Activated naive CD4-positive, alpha-beta T cell treated with anti-CD3 and anti-CD28 coated beads, Interleukin-2, amount 10 ng/mL, durations not matched to agents 7 days and 5 days (primary cell): ENCODE measurements around the gene NMRK1.

Experiments
- CTCF ChIA-PET: fragments of 350-600 bp; sonication (Branson Sonifier 250); formaldehyde crosslinking; loops from one replicate; lab custom pipeline; 2021; ENCODE audit warnings: antibody characterized with exemption; lab: Charles Lee
- DNase-seq: peaks from one replicate; pipeline ENCODE4 v3.0.0-alpha.2; 2020
- H3K27ac Mint-ChIP-seq: one replicate; pipeline ENCODE4 v1.8.0; 2021; ENCODE audit warnings: mild to moderate bottlenecking, moderate library complexity, mixed read lengths
- H3K27me3 Mint-ChIP-seq: one replicate; pipeline ENCODE4 v1.8.0; 2021; ENCODE audit warnings: mild to moderate bottlenecking, mixed read lengths
- H3K36me3 Mint-ChIP-seq: one replicate; pipeline ENCODE4 v1.8.0; 2021; ENCODE audit warnings: mixed read lengths
- H3K4me1 Mint-ChIP-seq: one replicate; pipeline ENCODE4 v1.8.0; 2021; ENCODE audit warnings: mixed read lengths
- H3K4me3 Mint-ChIP-seq: one replicate; pipeline ENCODE4 v1.8.0; 2021; ENCODE audit warnings: mild to moderate bottlenecking, moderate library complexity, mixed read lengths
- H3K9me3 Mint-ChIP-seq: one replicate; pipeline ENCODE4 v1.8.0; 2021; ENCODE audit warnings: mixed read lengths

The NMRK1 gene

DNA sequence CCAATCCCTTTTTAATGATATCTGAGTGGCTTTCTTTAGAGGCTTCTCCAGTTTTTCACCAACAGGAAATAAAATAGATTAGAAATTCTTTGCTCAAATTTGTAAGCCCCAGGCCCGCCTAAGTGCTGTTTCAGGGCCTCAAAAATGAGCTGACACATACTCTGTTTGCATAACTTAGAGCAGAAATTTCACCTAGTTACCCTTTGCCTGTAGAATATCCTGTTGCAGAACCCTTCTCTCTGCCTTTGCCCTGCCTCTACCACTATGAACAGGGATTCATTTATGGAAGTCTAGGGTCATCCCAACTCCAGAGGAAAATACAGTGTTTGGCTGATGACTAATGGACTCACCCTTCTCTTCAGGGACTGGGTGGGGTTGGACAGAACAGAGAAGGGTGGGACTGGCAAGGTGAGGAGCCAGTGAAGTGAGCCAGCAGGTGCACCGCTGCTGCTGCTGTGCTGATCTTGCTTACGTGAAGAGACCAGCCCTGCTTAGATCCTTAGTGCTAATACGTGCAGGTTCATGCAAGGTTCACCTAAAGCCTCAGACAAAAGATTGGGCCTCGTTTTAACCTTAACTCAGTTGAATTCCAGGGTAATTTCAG lies 23.2 kb upstream of the NMRK1 start:
- Mint-ChIP-seq H3K4me3 (no peak overlapping the region), H3K27me3 (no peaks in the 10 kb centered on the region), H3K9me3 (no peaks in the 10 kb centered on the region), H3K36me3 (peaks cover 26% of the 10 kb centered on the region), H3K27ac (no peak overlapping the region), H3K4me1 (peaks cover 23% of the 10 kb centered on the region)
- no peak for DNase-seq
- CTCF ChIA-PET, result no interaction called here

GRCh38 chr9:75109210-75109839 lies 21.4 kb upstream of the NMRK1 start:
- peaks cover 39% of the 10 kb centered on the region for H3K4me1 Mint-ChIP-seq
- no peak for DNase-seq
- CTCF ChIA-PET, result no interaction called here

DNA sequence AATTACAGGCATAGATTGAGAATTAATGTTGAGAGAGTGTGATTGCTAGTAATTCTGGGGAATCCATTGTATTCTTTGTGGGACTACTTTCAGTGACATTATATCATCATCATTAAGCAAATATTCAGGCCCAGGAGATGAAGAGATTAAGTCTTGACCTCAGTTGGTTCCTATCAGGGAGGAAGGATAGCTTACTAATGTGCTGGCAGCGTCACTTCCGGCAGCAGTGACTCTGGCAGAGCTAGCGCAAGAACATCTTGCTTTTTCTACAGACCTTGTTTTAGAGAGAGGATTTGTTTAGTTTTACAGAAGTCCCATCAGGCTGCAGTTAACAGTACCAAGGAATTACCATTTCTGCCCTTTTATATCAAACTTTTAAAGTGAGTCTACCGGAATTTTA lies 20.6 kb upstream of the NMRK1 start:
- CTCF ChIA-PET, result no interaction called here
- H3K27me3 Mint-ChIP-seq, result no peaks in the 10 kb centered on the region
- H3K36me3 Mint-ChIP-seq, result peaks cover 29% of the 10 kb centered on the region
- H3K4me1 Mint-ChIP-seq, result peaks cover 34% of the 10 kb centered on the region
- no peaks in the 10 kb centered on the region for H3K9me3 Mint-ChIP-seq
- no peak overlapping the region for H3K27ac Mint-ChIP-seq
- DNase-seq, result no peak
- H3K4me3 Mint-ChIP-seq, result no peak overlapping the region

More at GRCh38 chr9:75109210-75109839, 21.4 kb upstream of the NMRK1 start:
- H3K27ac Mint-ChIP-seq, result no peak overlapping the region
- peaks cover 33% of the 10 kb centered on the region for H3K36me3 Mint-ChIP-seq
- H3K4me3 Mint-ChIP-seq, result no peak overlapping the region
- H3K27me3 Mint-ChIP-seq, result no peaks in the 10 kb centered on the region
- no peaks in the 10 kb centered on the region for H3K9me3 Mint-ChIP-seq

DNA sequence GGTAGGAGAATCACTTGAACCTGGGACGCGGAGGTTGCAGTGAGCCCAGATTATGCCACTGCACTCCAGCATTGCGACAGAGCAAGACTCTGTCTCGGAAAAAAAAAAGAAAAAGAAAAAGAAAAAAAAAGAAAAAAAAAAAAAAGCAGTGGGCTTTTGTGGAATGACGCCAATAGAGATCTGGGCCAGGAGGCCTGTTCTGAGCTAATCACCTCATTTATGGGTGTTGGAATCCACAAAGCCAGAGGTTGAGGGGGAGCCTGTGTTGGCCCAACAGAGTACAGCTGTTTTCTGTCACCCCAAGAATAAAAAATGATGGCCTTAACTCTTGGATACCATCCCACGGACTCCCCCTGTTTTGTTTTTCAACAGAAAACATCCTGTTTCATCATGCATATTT lies 18.9 kb upstream of the NMRK1 start:
- no peak for DNase-seq
- peaks cover 30% of the 10 kb centered on the region for H3K4me1 Mint-ChIP-seq
- H3K36me3 Mint-ChIP-seq, result peaks cover 27% of the 10 kb centered on the region
- CTCF ChIA-PET, result interaction anchor here (0.7 kb wide), 1 partner anchor 23 kb away, joined by 3 read pairs; no protein-coding TSS in a partner anchor
- H3K4me3 Mint-ChIP-seq, result no peak overlapping the region
- H3K9me3 Mint-ChIP-seq, result no peaks in the 10 kb centered on the region
- no peak overlapping the region for H3K27ac Mint-ChIP-seq
- no peaks in the 10 kb centered on the region for H3K27me3 Mint-ChIP-seq

DNA sequence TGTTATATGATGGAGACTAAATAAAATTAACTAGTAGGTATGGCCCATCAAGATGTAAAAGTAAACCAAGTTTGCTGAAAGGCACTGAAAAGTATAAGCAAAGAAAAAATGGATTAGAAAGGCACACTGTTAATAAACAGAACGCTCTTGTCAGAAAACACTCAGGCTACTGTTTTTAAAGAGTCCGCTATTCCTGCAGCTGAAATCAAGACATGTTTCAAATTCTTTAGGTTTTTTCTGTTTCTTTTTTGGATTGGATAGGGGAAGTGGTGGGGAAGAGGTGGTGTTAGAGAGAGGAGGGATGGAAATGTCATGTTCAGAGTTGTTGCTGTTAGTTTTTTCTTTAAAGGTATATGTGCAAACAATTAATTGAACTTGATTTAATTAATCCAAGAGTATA lies 17.9 kb upstream of the NMRK1 start:
- Mint-ChIP-seq H3K27ac (no peak overlapping the region), H3K27me3 (no peaks in the 10 kb centered on the region), H3K36me3 (peaks cover 32% of the 10 kb centered on the region), H3K4me1 (peaks cover 30% of the 10 kb centered on the region), H3K9me3 (no peaks in the 10 kb centered on the region), H3K4me3 (no peak overlapping the region)
- CTCF ChIA-PET, result no interaction called here
- DNase-seq, result no peak

DNA sequence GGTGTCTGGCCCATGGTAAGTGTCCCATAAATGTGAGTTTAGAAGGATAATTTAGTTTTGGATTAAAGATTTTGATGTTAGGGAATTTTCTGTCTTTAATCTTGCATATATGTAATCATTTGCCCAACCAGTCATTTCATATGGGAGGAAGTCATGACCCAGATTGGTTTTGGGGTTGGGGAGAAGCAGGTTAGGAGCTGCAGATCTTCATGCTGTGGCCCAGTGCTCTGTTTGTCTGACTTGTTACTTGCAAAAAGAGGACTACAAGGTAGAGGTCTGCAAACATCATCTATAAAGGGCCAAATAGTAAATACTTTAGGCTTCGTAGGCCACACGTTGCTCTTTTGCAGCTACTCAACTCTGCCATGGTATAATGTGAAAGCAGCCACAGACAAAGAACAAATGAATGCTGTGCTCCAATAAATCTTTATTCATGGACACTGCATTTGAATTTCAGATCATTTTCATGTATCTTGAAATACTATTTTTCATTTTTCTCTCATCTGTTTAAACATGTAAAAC lies 17.1 kb upstream of the NMRK1 start:
- H3K27me3 Mint-ChIP-seq, result no peaks in the 10 kb centered on the region
- no peak overlapping the region for H3K4me3 Mint-ChIP-seq
- CTCF ChIA-PET, result no interaction called here
- H3K9me3 Mint-ChIP-seq, result no peaks in the 10 kb centered on the region
- H3K36me3 Mint-ChIP-seq, result peaks cover 30% of the 10 kb centered on the region
- H3K4me1 Mint-ChIP-seq, result peaks cover 31% of the 10 kb centered on the region
- DNase-seq, result no peak
- no peak overlapping the region for H3K27ac Mint-ChIP-seq

DNA sequence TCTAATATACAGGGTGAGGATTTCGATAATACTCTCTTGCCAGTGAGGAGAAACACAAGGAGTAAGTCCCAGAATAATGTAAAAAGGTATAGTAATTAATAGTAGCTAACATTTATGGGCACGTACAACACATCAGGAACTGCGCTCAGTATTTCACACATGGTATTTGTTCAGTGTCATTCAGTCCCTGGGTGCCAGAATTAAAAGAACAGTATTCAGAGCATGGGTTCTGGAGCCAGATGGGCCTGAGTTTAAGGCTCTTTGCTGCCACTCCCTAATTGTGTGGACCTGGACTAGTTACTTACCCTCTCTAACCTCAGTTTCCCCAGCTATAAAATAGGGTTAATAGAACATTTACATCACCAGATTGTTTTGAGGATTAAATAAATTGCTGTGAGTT lies 16.7 kb upstream of the NMRK1 start:
- Mint-ChIP-seq H3K4me3 (no peak overlapping the region), H3K4me1 (peaks cover 31% of the 10 kb centered on the region), H3K27ac (no peak overlapping the region), H3K36me3 (peaks cover 33% of the 10 kb centered on the region), H3K9me3 (no peaks in the 10 kb centered on the region), H3K27me3 (no peaks in the 10 kb centered on the region)
- no peak for DNase-seq
- CTCF ChIA-PET, result no interaction called here

DNA sequence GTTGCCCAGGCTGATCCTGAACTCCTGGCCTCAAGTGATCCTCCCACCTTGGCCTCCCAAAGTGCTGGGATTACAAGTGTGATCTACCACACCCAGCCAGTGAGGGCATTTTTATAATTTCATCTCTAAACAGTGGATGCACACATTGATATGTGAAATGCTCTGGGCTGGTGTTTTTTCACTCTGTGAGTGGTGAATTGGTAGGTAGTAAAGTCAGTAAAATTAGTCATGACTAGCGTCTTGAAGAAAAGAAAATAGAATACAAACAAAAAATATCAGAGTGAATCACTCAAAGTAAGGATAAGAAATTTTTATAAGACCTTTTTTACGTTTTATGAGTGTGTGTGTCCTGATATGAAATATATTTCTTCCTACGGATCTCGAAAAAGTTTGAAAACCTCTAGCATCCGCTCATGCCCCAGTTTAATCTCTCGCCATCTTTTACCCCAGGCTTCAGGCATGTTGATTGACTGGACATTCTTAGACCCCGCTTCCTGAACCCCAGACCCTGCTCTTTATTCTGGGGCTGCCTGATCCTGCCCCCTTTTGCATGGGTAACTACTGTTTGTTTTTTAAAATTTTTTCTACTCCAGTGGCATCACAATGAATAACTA lies 14.3 kb upstream of the NMRK1 start:
- no peak overlapping the region for H3K4me3 Mint-ChIP-seq
- DNase-seq, result no peak
- no peaks in the 10 kb centered on the region for H3K9me3 Mint-ChIP-seq
- no peak overlapping the region for H3K27ac Mint-ChIP-seq
- H3K4me1 Mint-ChIP-seq, result peaks cover 27% of the 10 kb centered on the region
- CTCF ChIA-PET, result no interaction called here
- peaks cover 34% of the 10 kb centered on the region for H3K36me3 Mint-ChIP-seq
- H3K27me3 Mint-ChIP-seq, result no peaks in the 10 kb centered on the region

- no peaks in the 10 kb centered on the region for H3K27me3 Mint-ChIP-seq
- H3K27ac Mint-ChIP-seq, result no peak overlapping the region
- peaks cover 29% of the 10 kb centered on the region for H3K4me1 Mint-ChIP-seq
- no peak for DNase-seq
- CTCF ChIA-PET, result interaction anchor here (1.3 kb wide), 1 partner anchor 21 kb away, joined by 3 read pairs; no protein-coding TSS in a partner anchor
- no peaks in the 10 kb centered on the region for H3K9me3 Mint-ChIP-seq
- H3K4me3 Mint-ChIP-seq, result no peak overlapping the region
- H3K36me3 Mint-ChIP-seq, result peaks cover 37% of the 10 kb centered on the region
Measured at GRCh38 chr9:75101004-75101588, 13.1 kb upstream of the NMRK1 start.

DNA sequence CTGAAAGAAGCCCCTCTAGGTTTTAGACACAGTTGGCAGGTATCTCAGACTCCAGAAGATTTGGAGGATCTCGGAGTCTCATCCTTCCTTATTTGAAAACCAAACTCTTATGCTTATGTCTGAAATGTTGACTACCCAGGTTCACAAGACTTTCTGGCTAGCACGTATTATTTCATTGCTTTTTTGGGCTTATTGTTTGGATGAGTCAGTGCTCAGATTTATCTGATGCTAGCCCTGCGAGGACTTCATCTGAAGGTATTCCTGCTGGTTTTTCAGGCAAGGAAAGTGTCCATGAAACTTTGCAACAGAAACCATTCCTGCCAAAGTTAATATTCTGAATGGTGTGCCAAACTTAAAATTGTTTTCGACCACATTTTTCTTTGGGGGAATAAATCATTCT lies 8.8 kb upstream of the NMRK1 start:
- Mint-ChIP-seq H3K36me3 (peaks cover 37% of the 10 kb centered on the region), H3K9me3 (no peaks in the 10 kb centered on the region), H3K27ac (no peak overlapping the region), H3K27me3 (no peaks in the 10 kb centered on the region), H3K4me1 (peaks cover 36% of the 10 kb centered on the region), H3K4me3 (no peak overlapping the region)
- DNase-seq, result no peak
- CTCF ChIA-PET, result no interaction called here

- Mint-ChIP-seq H3K4me3 (no peak overlapping the region), H3K36me3 (peaks cover 35% of the 10 kb centered on the region), H3K27me3 (no peaks in the 10 kb centered on the region), H3K27ac (no peak overlapping the region), H3K4me1 (peaks cover 54% of the 10 kb centered on the region), H3K9me3 (no peaks in the 10 kb centered on the region)
- no peak for DNase-seq
- CTCF ChIA-PET, result interaction anchor here (0.6 to 0.8 kb wide), 3 partner anchors 20 to 1824 kb away, joined by 3 to 4 read pairs (median 3); no protein-coding TSS in a partner anchor
Measured at GRCh38 chr9:75092766-75093165, 4.8 kb upstream of the NMRK1 start.

GRCh38 chr9:75090579-75090978 lies 2.6 kb upstream of the NMRK1 start:
- peaks cover 66% of the 10 kb centered on the region for H3K4me1 Mint-ChIP-seq
- peak overlapping the region; percentile 64 for H3K27ac Mint-ChIP-seq
- CTCF ChIA-PET, result interaction anchor here (0.6 to 1.5 kb wide), 3 partner anchors 8 to 95 kb away, joined by 3 to 4 read pairs (median 3); no protein-coding TSS in a partner anchor
- H3K36me3 Mint-ChIP-seq, result peaks cover 36% of the 10 kb centered on the region
- H3K9me3 Mint-ChIP-seq, result no peaks in the 10 kb centered on the region
- H3K4me3 Mint-ChIP-seq, result peak overlapping the region; percentile 97
- no peaks in the 10 kb centered on the region for H3K27me3 Mint-ChIP-seq
- DNase-seq, result no peak

GRCh38 chr9:75089373-75089766 lies 1.4 kb upstream of the NMRK1 start:
- CTCF ChIA-PET, result interaction anchor here (0.7 to 1.5 kb wide), 4 partner anchors 9 to 316 kb away, joined by 3 to 4 read pairs (median 3); no protein-coding TSS in a partner anchor
- no peaks in the 10 kb centered on the region for H3K27me3 Mint-ChIP-seq
- H3K36me3 Mint-ChIP-seq, result peaks cover 32% of the 10 kb centered on the region
- no peaks in the 10 kb centered on the region for H3K9me3 Mint-ChIP-seq
- DNase-seq, result no peak
- H3K27ac Mint-ChIP-seq, result peak overlapping the region; percentile 91
- H3K4me1 Mint-ChIP-seq, result peaks cover 67% of the 10 kb centered on the region
- H3K4me3 Mint-ChIP-seq, result peak overlapping the region; percentile 97
